HepG2 (cell line): Measurements from ENCODE around the gene CGREF1. TPM values are rescaled to one million over a fixed set of nuclear protein-coding genes. Genes with fewer than 3 reads are reported as not detected.

Source experiments
- BHLHE40 ChIP-seq: IDR thresholded peaks from 2 replicates; pipeline ENCODE4 v1.6.1; 2011; ENCODE audit warnings: low read length, improper control_type of control experiment
- DR1 ChIP-seq: sonication (generic); formaldehyde crosslinking; IDR thresholded peaks from 2 replicates; pipeline ENCODE4 v1.8.0; 2021; ENCODE audit warnings: mild to moderate bottlenecking, missing genetic modification reagents, inconsistent platforms
- ETV6 ChIP-seq: sonication (generic); formaldehyde crosslinking; conservative IDR thresholded peaks from 2 replicates; pipeline ENCODE4 v1.4.0; 2020; ENCODE audit warnings: missing genetic modification reagents
- FIP1L1 ChIP-seq: fragments of 200-400 bp; formaldehyde crosslinking; IDR thresholded peaks from 2 replicates; pipeline ENCODE4 v1.6.1; 2018; ENCODE audit warnings: low read depth, mild to moderate bottlenecking, low read length, moderate library complexity, borderline replicate concordance; ENCODE audit not compliant: insufficient read depth
- KIAA2018 ChIP-seq: sonication (generic); formaldehyde crosslinking; IDR thresholded peaks from 2 replicates; pipeline ENCODE4 v1.5.0; 2020; ENCODE audit warnings: mild to moderate bottlenecking, missing genetic modification reagents, borderline replicate concordance
- POGK ChIP-seq: sonication (generic); formaldehyde crosslinking; conservative IDR thresholded peaks from 2 replicates; pipeline ENCODE4 v1.8.0; 2022; ENCODE audit warnings: mild to moderate bottlenecking, moderate library complexity, missing genetic modification reagents
- SIN3B ChIP-seq: fragments of 150-350 bp; IDR thresholded peaks from 2 replicates; pipeline ENCODE4 v1.6.1; 2014; ENCODE audit warnings: low read length
- SMAD1 ChIP-seq: sonication (generic); formaldehyde crosslinking; IDR thresholded peaks from 2 replicates; pipeline ENCODE4 v1.4.0; 2020; ENCODE audit warnings: missing genetic modification reagents, low read depth, mild to moderate bottlenecking, borderline replicate concordance
- TAF15 ChIP-seq: fragments of 200-400 bp; formaldehyde crosslinking; IDR thresholded peaks from one replicate; pipeline ENCODE4 v1.6.1; 2018; ENCODE audit warnings: mild to moderate bottlenecking, low read depth, low read length; ENCODE audit not compliant: poor library complexity, severe bottlenecking
- TFDP1 ChIP-seq: IDR thresholded peaks from 2 replicates; pipeline ENCODE4 v1.6.1; 2016; ENCODE audit warnings: missing compliant biosample characterization, missing genetic modification reagents, borderline replicate concordance
- TGIF2 ChIP-seq: IDR thresholded peaks from 2 replicates; pipeline ENCODE4 v1.6.1; 2016; ENCODE audit warnings: control low read depth, missing compliant biosample characterization
- ZBTB37 ChIP-seq: sonication (generic); formaldehyde crosslinking; IDR thresholded peaks from 2 replicates; pipeline ENCODE4 v1.4.0; 2020; ENCODE audit warnings: mild to moderate bottlenecking, missing genetic modification reagents
- ZNF446 ChIP-seq: sonication (generic); formaldehyde crosslinking; IDR thresholded peaks from 2 replicates; pipeline ENCODE4 v1.5.0; 2020; ENCODE audit warnings: mild to moderate bottlenecking, missing genetic modification reagents
- ZNF577 ChIP-seq: sonication (generic); formaldehyde crosslinking; IDR thresholded peaks from 2 replicates; pipeline ENCODE4 v1.4.0; 2020; ENCODE audit warnings: mild to moderate bottlenecking, low read depth, missing genetic modification reagents, borderline replicate concordance
- polyA plus RNA-seq, 8 experiments: library from polyadenylated mRNA; depleted of rRNA in 3 of 8; stranded (reverse) in 7 of 8; unstranded in 1 of 8; fragments of >200 nt; fragmentation: Illumina TruSeq in 4 of 8; extraction: Trizol in 4 of 8; gene quantifications; 2 replicates each; pipeline versions ENCODE4 v1.2.1 to v1.2.3, GENCODE V29; 2011 to 2016; ENCODE audit warnings: low read depth in 4 of 8, missing spikeins in 1 of 8, mixed read lengths in 1 of 8; ENCODE audit not compliant: insufficient read depth in 1 of 8
- total RNA-seq, 5 experiments: library from RNA; depleted of rRNA; stranded (reverse); fragments of >200 nt; fragmentation: Illumina TruSeq; extraction: Trizol; gene quantifications; 2 replicates each; pipeline ENCODE4 v1.2.3, GENCODE V29; 2016; ENCODE audit warnings: low read depth in 1 of 5

The CGREF1 gene
- total and polyA plus RNA-seq, 2 of the 13 experiments (the other 11 are each of a cell fraction or from before 2014, with no cell fraction given): 13.9 to 23.4 TPM

GRCh38 chr2:27133905-27134780 is 15.2 kb upstream of the CGREF1 start, which contains the start of gene PREB (continued):
- TF ChIP-seq KIAA2018 (CRISPR knock-in tag): 0 out of 2 replicates have a peak, but pooled peaks have one; percentile 51
- no peak for TF ChIP-seq ZNF446 (CRISPR knock-in tag)
- TF ChIP-seq SIN3B: 0 out of 2 replicates have a peak, but pooled peaks have one; percentile 26
- no peak; the same call in 1 of the 2 replicates for TF ChIP-seq POGK (CRISPR knock-in tag)
- TF ChIP-seq ZNF577: peak; percentile 61; the same call in 1 of the 2 replicates
- TF ChIP-seq ZBTB37 (CRISPR knock-in tag): no peak
- TF ChIP-seq SMAD1: peak; percentile 71; the same call in 1 of the 2 replicates
- TF ChIP-seq FIP1L1: peak; percentile 78; the same call in 1 of the 2 replicates
- no peak; the same call in 1 of the 2 replicates for TF ChIP-seq TGIF2 (CRISPR knock-in tag)
- no peak for TF ChIP-seq DR1
- no peak for TF ChIP-seq ETV6 (CRISPR knock-in tag)
- TF ChIP-seq TFDP1 (CRISPR knock-in tag): peak; percentile 57; the same call in 1 of the 2 replicates
- no peak for TF ChIP-seq BHLHE40
- TF ChIP-seq TAF15: no peak
